ENCODE results near the gene RPA3. TPM values are rescaled to one million over a fixed set of nuclear protein-coding genes. Genes with fewer than 3 reads are reported as not detected.

RPA3 gene
- total RNA-seq, 1 experiment from 2014 or later: 61.4 TPM

- no peak for TF ChIP-seq CTCF (conservative IDR thresholded peaks at IDR 0.05; ENCODE audit: low read depth, low read length)
- TF ChIP-seq EZH2 (IDR thresholded peaks at IDR 0.05; ENCODE audit: borderline replicate concordance, low read depth, low read length, poor library complexity, severe bottlenecking): no peak
- Histone ChIP-seq H3K27ac (ENCODE audit: low read depth, low read length, poor library complexity, severe bottlenecking) (no peak overlapping the region), H3K4me1 (ENCODE audit: insufficient read depth, low read length, poor library complexity, severe bottlenecking) (no peaks in the 10 kb centered on the region), H3K27me3 (replicated peaks; ENCODE audit: insufficient read depth, low read depth, low read length, poor library complexity) (no peaks in the 10 kb centered on the region), H3K9me3 (ENCODE audit: low read depth, low read length, poor library complexity, severe bottlenecking) (no peaks in the 10 kb centered on the region), H3K4me3 (ENCODE audit: low read depth, low read length, poor library complexity, severe bottlenecking) (no peak overlapping the region), H3K36me3 (ENCODE audit: insufficient read depth, low read length, poor library complexity, severe bottlenecking) (no peaks in the 10 kb centered on the region)
- intact Hi-C loops (cut with micrococcal nuclease; ENCODE audit: unreplicated experiment): no loop called here
- CTCF ChIA-PET: no interaction called here
- DNase-seq (ENCODE audit: low spot score): no peak
- no TSS peak for BruUV-seq (replicated peaks)
- POLR2A ChIA-PET (ENCODE audit: low non-redundant PET): no interaction called here
Observed at GRCh38 chr7:7698930-7699329, 19.5 kb downstream of the RPA3 start.

- BruUV-seq (replicated peaks): no TSS peak
- DNase-seq (ENCODE audit: low spot score): no peak
- Histone ChIP-seq H3K27ac (ENCODE audit: low read depth, low read length, poor library complexity, severe bottlenecking) (no peak overlapping the region), H3K9me3 (ENCODE audit: low read depth, low read length, poor library complexity, severe bottlenecking) (no peaks in the 10 kb centered on the region), H3K4me3 (ENCODE audit: low read depth, low read length, poor library complexity, severe bottlenecking) (no peak overlapping the region), H3K36me3 (ENCODE audit: insufficient read depth, low read length, poor library complexity, severe bottlenecking) (no peaks in the 10 kb centered on the region), H3K4me1 (ENCODE audit: insufficient read depth, low read length, poor library complexity, severe bottlenecking) (no peaks in the 10 kb centered on the region), H3K27me3 (replicated peaks; ENCODE audit: insufficient read depth, low read depth, low read length, poor library complexity) (no peaks in the 10 kb centered on the region)
- ChIA-PET POLR2A (ENCODE audit: low non-redundant PET) (no interaction called here), CTCF (no interaction called here)
- intact Hi-C loops (cut with micrococcal nuclease; ENCODE audit: unreplicated experiment): no loop called here
- TF ChIP-seq EZH2 (IDR thresholded peaks at IDR 0.05; ENCODE audit: borderline replicate concordance, low read depth, low read length, poor library complexity, severe bottlenecking): no peak
- no peak for TF ChIP-seq CTCF (conservative IDR thresholded peaks at IDR 0.05; ENCODE audit: low read depth, low read length)
Observed at GRCh38 chr7:7696458-7697119, 21.8 kb downstream of the RPA3 start.

GRCh38 chr7:7695111-7695817 lies 23.1 kb downstream of the RPA3 start:
- BruUV-seq (replicated peaks): no TSS peak
- no peak overlapping the region for H3K27ac ChIP-seq (ENCODE audit: low read depth, low read length, poor library complexity, severe bottlenecking)
- H3K36me3 ChIP-seq (ENCODE audit: insufficient read depth, low read length, poor library complexity, severe bottlenecking): no peaks in the 10 kb centered on the region
- no peaks in the 10 kb centered on the region for H3K4me1 ChIP-seq (ENCODE audit: insufficient read depth, low read length, poor library complexity, severe bottlenecking)
- DNase-seq (ENCODE audit: low spot score): no peak
- no peaks in the 10 kb centered on the region for H3K9me3 ChIP-seq (ENCODE audit: low read depth, low read length, poor library complexity, severe bottlenecking)
- ChIA-PET CTCF (no interaction called here), POLR2A (ENCODE audit: low non-redundant PET) (no interaction called here)
- no peak overlapping the region for H3K4me3 ChIP-seq (ENCODE audit: low read depth, low read length, poor library complexity, severe bottlenecking)
- H3K27me3 ChIP-seq (replicated peaks; ENCODE audit: insufficient read depth, low read depth, low read length, poor library complexity): no peaks in the 10 kb centered on the region
- intact Hi-C loops (cut with micrococcal nuclease; ENCODE audit: unreplicated experiment): no loop called here
- TF ChIP-seq CTCF (conservative IDR thresholded peaks at IDR 0.05; ENCODE audit: low read depth, low read length) (no peak), EZH2 (IDR thresholded peaks at IDR 0.05; ENCODE audit: borderline replicate concordance, low read depth, low read length, poor library complexity, severe bottlenecking) (no peak)
